GM19193 (cell line): ENCODE data around the gene ARAP2.

Experiments
- POLR2A ChIP-seq: IDR thresholded peaks from 4 replicates; pipeline ENCODE4 v1.6.1; 2011; ENCODE audit not compliant: insufficient read depth, insufficient read length; ENCODE audit errors: extremely low read depth

The ARAP2 gene

GRCh38 chr4:36277533-36277932 is 33.2 kb upstream of the ARAP2 start:
- TF ChIP-seq POLR2A = no peak

- TF ChIP-seq POLR2A = no peak
Observed at GRCh38 chr4:36274158-36274557, 29.8 kb upstream of the ARAP2 start.

DNA sequence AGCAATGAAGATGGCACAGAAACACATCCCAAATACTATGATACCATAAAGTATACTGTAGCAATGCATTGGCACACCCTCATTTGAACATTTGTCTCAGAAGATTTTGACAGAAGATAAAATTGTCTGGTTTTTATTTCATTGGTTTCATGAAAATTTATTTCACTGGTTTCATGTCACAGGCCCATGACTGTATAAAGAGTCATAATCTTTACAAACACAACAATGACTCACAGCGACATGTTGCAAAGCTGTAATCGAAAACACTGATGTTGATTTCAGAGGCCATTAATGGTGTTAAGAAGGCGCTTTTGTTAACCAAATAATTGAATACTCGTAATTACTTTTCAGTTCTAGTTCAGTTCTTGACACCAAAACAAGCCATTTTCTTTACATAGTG is 29.0 kb upstream of the ARAP2 start:
- TF ChIP-seq POLR2A = no peak

DNA sequence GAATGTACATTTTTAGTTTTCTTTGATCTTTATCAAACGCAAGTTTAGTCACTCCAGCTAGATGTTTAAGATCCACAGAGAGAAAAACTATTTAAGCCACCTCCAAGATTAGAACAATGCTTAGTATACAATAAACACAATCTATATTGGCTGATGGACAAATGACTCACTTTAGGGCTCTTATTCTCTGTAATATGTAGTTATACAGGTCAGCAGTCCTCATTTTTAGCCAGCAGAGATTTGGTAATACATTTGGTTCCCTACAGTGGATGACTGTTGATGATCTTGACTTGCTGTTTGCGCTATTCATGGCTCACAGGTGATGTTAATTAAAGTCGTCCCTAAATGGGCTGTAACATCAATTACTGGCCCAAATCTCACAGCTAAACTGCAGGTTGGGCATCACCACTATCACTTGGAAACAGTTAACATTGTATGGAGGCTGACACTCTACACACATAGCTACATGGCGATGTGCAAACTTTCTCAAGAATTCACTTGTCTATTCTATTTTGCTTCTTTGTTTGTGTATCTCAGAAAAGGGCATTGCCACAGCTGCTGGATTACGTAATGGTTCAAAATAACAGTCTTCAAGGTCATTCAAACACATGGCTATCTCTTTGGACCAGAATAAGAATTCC is 25.3 kb upstream of the ARAP2 start:
- TF ChIP-seq POLR2A = no peak

- TF ChIP-seq POLR2A = no peak
Observed at GRCh38 chr4:36269101-36269500, 24.8 kb upstream of the ARAP2 start.

- TF ChIP-seq POLR2A = no peak
Observed at GRCh38 chr4:36267486-36268268, 23.4 kb upstream of the ARAP2 start.

- TF ChIP-seq POLR2A = no peak
Observed at GRCh38 chr4:36264207-36264826, 20.0 kb upstream of the ARAP2 start.

DNA sequence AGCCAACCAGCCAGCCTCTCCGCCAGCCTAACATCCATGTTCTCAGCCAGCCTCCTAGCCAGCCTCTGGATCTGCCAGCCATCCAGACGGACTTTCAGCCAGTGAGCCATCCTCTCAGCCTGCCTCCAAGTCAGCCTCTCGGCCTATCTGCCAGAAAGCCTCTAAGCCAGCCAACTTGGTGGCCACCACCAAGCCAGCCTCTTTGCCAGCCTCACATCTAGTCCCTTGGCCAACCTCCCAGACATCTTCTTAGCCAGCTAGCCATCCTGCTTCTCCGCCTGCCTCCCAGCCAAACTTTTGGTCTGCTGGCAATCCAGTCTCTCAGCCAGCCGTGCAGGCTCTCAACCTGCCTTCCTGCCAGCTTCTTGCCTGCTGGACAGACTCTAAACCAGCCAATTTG is 16.4 kb upstream of the ARAP2 start:
- TF ChIP-seq POLR2A = no peak

- no peak for TF ChIP-seq POLR2A
Observed at GRCh38 chr4:36256398-36256891, 12.1 kb upstream of the ARAP2 start.

DNA sequence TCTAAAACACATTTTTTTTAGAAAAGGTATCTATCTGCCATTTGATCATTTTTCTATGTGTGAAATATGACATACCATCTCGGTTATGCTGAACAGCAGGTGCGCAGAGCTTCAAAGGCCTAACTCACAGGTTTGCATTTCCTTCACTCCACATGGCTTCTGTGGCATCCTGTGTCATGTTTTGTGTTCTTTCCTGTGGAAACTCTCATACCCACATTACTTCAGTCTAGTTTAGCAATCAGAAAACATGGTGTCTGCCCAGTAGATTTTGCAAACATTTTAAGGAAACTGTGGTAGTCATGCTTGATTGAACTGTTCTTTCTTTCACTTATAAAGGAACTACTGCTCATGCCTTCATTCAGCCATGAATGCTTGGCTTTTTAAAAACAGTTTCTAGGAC is 11.3 kb upstream of the ARAP2 start:
- TF ChIP-seq POLR2A = no peak

DNA sequence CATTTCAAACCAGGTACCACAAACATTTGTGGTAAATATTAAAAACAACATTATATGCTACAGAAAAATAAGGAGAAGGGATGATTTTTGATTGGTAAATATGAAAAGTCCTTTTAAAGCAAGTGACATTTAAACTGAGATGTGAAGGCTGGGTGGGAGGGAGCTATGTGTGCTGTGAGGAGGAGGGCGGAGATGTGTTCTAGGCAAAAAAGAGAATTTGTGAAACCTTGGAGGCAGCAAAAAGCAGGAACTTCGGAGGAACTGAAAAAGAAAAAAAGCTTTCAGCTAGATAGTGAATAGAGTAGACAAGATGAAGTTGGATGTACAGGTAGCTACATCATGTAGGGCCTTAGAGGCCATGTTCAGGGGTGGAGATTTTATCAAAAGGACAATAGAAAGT is 10.1 kb upstream of the ARAP2 start:
- TF ChIP-seq POLR2A = no peak

GRCh38 chr4:36251983-36252382 is 7.7 kb upstream of the ARAP2 start:
- TF ChIP-seq POLR2A = no peak

DNA sequence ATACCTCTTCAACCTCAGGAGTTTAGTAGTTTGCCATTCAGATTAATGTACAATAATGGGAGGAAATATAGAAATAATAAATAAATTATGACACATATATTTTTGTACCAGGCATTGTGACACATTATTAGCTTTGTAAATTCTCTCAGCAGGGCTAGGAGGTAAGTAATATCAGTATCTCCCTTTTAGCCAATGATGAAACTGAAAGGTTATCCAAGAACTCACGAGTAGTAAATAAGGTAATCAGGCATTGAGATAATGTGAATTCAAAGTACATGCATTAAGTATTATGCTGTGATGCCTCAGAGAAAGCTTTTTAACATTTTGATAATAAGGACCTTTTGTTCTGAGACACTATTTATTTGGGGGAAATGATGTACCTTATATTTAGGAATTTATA is 5.3 kb upstream of the ARAP2 start:
- no peak for TF ChIP-seq POLR2A

DNA sequence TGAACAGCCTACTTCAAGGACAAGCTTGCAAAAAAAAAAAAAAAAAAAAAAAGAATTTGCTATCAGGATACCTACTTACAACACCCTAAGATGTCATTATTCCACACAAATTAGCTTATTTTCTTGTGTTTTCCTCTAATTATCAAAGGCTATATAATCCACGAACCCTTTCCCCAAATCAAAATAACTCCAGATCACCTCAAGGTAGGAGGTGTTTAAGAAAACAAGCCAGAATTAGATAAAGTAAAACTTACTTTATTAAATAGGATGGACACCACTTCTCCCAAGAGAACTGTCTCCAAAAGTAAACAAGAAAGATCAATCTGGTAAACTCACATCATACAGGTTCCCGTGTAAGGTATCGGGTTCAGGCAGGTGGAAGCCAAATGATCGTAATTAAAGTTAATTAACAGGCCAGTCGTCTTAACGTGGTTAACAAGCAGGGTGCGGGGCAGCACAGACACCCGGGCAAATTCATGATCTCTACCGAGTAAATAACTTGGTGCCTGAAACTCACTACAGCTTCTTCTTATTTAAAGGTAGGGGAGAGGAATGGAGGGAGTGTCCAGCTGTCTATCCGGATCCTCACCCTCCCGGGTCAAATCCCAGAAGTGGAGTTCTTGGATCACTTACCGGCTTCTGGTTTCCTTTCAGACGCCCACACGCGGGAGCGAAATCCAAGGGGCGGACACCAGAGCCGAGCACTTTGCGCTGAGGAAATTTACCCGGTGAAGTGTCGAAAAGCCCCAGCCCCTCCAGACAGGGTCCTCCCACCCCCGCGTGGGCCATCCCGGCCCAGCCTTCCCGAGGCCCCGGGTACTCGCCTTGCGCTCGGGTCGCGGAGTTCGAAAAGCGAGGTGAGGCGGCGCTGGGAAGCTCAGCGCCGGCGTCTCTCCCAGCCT is 708 bp downstream of the ARAP2 start:
- no peak for TF ChIP-seq POLR2A
